HG03135 (cell line): ENCODE results near the gene PAEP.
"Not testable (repeated sequence)": the region's sequence is repeated elsewhere in the genome, so short reads cannot be mapped to it uniquely, and the experiment has no call there.

ENCODE experiments used
- ATAC-seq: cut with Tn5 transposase; IDR thresholded peaks from one replicate; pipeline ENCODE4 v1.9.1; 2021; ENCODE audit warnings: mild to moderate bottlenecking, moderate library complexity; ENCODE audit not compliant: unreplicated experiment

PAEP gene

GRCh38 chr9:135525241-135526088 lies 36.1 kb upstream of the PAEP start:
- ATAC-seq, result no peak

DNA sequence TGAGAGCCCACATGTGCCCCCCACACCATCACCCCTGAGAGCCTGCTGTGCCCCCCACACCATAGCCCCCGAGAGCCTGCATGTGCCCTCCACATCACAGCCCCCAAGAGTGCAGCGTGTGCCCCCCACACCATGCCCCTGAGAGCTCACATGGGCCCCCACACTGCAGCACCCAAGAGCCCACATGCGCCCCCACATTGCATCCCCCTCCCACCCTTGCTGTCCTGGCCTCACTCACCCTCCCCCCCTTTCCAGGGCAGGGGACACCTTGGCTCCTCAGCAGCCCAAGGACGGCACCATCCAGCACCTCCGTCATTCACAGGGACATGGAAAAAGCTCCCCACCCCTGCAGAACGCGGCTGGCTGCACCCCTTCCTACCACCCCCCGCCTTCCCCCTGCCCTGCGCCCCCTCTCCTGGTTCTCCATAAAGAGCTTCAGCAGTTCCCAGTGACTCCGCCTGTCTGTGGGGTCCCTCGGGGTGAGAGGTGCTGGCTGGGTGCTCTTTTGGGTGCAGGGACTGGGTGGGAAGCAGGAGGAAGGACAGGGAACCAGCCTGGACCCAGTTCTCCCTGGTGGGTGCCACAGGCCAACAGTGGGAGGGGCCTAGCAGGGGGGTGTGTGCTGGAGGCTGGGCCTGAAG lies 35.3 kb upstream of the PAEP start:
- ATAC-seq, result no peak

GRCh38 chr9:135526730-135527571 lies 34.6 kb upstream of the PAEP start:
- no peak for ATAC-seq

- ATAC-seq, result not testable (repeated sequence)
Measured at GRCh38 chr9:135528842-135529435, 32.6 kb upstream of the PAEP start.

GRCh38 chr9:135530146-135530545 lies 31.4 kb upstream of the PAEP start:
- no peak for ATAC-seq

DNA sequence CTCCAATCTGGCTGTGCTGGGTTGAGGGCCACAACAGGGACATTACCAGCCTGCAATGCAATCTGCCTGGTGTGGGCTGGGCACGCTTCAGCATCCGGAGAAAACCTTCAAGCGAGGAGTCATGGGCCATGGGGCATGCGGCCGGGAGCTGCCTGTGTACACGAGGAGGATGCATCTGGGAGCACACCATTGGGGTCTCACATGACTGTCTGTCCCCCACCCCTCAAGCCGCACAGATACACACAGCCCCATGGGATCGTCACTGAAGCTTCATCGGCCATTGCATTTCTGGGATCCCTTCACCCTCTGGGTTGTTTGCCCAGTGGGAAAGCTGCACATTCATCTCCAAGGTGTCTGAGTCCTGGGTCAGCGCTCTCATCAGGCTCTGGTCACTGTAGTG lies 30.5 kb upstream of the PAEP start:
- ATAC-seq, result no peak

DNA sequence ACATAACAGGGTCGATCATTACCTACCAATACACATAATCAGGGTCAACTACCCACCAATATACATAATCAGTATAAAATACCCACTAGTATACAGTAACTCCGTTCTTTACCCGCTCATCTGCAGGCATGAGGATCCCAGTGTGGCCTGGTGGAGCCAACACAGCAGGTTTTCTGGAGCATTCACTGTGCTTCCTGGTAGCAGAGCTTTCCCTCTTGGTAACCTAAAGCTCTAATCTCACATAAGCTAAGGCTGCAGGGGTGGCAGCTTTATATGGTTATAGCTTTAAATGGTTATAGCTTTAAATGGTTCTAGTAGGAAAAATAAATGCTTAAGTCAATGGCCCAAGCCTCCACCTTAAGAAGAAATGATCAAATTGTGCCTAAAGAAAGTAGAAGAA lies 28.4 kb upstream of the PAEP start:
- ATAC-seq, result no peak

GRCh38 chr9:135533674-135534073 lies 27.9 kb upstream of the PAEP start:
- no peak for ATAC-seq

GRCh38 chr9:135534192-135534711 lies 27.3 kb upstream of the PAEP start:
- ATAC-seq, result not testable (repeated sequence)

GRCh38 chr9:135534826-135535225 lies 26.7 kb upstream of the PAEP start:
- not testable (repeated sequence) for ATAC-seq

DNA sequence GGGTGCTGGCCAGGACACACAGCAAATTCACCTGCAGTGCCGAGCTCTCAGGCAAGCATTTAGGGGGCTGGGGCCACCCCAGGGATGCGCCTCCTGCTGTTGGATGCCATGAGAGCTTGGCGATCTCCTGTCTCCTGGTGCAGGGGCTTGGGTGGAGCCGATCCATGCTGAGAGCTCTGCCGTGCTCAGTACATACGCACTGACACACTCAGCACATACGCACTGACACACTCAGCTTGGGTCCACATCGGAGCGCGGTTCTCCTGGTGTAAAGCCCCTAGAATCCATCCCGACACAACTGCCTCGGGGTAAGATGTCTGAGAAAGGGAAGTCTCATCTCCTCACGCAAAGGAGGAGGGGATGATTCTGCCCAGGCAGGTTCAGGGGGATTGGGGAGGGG lies 25.9 kb upstream of the PAEP start:
- ATAC-seq, result not testable (repeated sequence)

DNA sequence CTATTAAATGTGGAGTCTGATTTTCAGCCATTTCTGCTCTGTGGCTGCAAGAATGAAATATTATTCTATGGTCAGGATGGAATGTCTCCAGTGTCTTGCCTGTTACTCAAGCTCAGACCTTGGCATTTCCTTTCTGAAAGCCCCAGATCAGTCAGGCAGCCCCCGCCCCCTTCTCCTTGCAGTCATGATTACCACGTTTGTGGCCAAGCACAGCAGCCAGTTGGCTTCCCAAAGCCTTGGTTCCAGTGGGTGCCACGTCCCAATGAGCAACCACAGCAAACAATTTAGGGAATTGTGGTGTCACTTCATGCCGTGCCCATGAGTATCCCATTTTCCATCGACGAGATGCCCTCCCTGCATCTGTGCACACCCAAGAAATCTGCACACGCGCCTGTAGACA lies 25.3 kb upstream of the PAEP start:
- no peak for ATAC-seq

GRCh38 chr9:135543262-135543894 lies 18.2 kb upstream of the PAEP start:
- not testable (repeated sequence) for ATAC-seq

- no peak for ATAC-seq
Measured at GRCh38 chr9:135544981-135545635, 16.4 kb upstream of the PAEP start.

DNA sequence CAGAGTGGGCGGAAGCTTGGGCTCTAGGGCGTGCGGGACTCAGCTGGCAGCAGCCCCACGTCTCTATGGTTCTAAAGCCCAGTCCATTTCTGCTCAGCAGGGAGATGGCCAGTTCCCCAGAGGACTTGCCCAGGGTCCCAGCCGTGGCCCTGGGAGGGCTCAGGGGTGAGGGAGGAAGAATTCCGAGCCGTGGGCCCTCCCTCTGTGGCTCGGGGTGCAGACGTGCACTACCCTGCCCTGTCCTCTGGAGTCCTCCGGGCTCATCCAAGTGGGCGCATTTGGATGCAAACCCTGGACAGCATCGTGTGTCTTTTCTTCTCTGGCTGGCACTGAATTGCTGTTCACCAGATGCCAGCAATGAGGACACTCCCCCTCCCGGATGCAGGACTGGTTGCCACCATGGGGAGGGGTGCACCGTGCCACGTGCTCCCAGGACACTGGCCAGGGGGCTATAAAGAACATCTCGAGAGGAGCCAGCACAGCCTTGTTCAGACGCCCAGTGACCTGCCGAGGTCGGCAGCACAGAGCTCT lies 15.8 kb upstream of the PAEP start, which contains the start of gene OBP2A:
OBP2A (plus strand) TSS at position 481 of the 531 bp plus-strand sequence. CDS start 55 bp downstream, outside the sequence.
- ATAC-seq, result not testable (repeated sequence)

GRCh38 chr9:135546792-135547617 lies 14.6 kb upstream of the PAEP start:
- ATAC-seq, result not testable (repeated sequence)

GRCh38 chr9:135547756-135548736 lies 13.5 kb upstream of the PAEP start:
- ATAC-seq, result no peak
